DOHH2 (cell line): ENCODE data around the gene SYVN1.
A peak's percentile ranks its signal among the peaks of the same experiment; 100 is the strongest.

ENCODE experiments used
- H3F3A ChIP-seq: fragments of 200-600 bp; sonication (generic), shearing (Covaris generic); 2 replicates; pipeline ENCODE4 v1.6.0; 2016; ENCODE audit warnings: antibody characterized with exemption, mild to moderate bottlenecking; ENCODE audit not compliant: control insufficient read depth, insufficient read depth
- H3K27ac ChIP-seq: fragments of 200-600 bp; sonication (generic); 2 replicates; pipeline ENCODE4 v1.5.1; 2014; ENCODE audit warnings: low read depth, mild to moderate bottlenecking, low read length, moderate library complexity
- H3K27me3 ChIP-seq: fragments of 200-600 bp; sonication (generic); 2 replicates; pipeline ENCODE4 v1.6.1; 2014; ENCODE audit warnings: mild to moderate bottlenecking, low read length, mixed read lengths; ENCODE audit not compliant: control insufficient read depth
- H3K36me3 ChIP-seq: fragments of 200-600 bp; sonication (generic); 2 replicates; pipeline ENCODE4 v1.6.1; 2014; ENCODE audit warnings: mild to moderate bottlenecking, low read length, moderate library complexity, mixed read lengths; ENCODE audit not compliant: control insufficient read depth
- H3K4me1 ChIP-seq: fragments of 200-600 bp; sonication (generic); 2 replicates; pipeline ENCODE4 v1.6.1; 2014; ENCODE audit warnings: mild to moderate bottlenecking, low read length, mixed read lengths; ENCODE audit not compliant: control insufficient read depth
- H3K4me2 ChIP-seq: fragments of 200-600 bp; sonication (generic); 2 replicates; pipeline ENCODE4 v1.6.0; 2014; ENCODE audit warnings: mild to moderate bottlenecking, low read length, moderate library complexity
- H3K4me3 ChIP-seq: fragments of 200-600 bp; sonication (generic); 2 replicates; pipeline ENCODE4 v1.5.1; 2014; ENCODE audit warnings: mild to moderate bottlenecking, low read length, mixed read lengths
- H3K79me2 ChIP-seq: fragments of 200-600 bp; sonication (generic); 2 replicates; pipeline ENCODE4 v1.6.1; 2014; ENCODE audit warnings: mild to moderate bottlenecking, low read length, mixed read lengths; ENCODE audit not compliant: control insufficient read depth
- H3K9me2 ChIP-seq: fragments of 200-600 bp; sonication (generic); replicated peaks from 2 replicates; pipeline ENCODE4 v1.6.1; 2014; ENCODE audit warnings: mild to moderate bottlenecking, low read length, mixed read lengths; ENCODE audit not compliant: control insufficient read depth
- H3K9me3 ChIP-seq: fragments of 200-600 bp; sonication (generic); 2 replicates; pipeline ENCODE4 v1.6.1; 2014; ENCODE audit warnings: antibody characterized with exemption, low read length, mixed read lengths; ENCODE audit not compliant: control insufficient read depth, insufficient read depth
- H4K20me1 ChIP-seq: fragments of 200-600 bp; sonication (generic); 2 replicates; pipeline ENCODE4 v1.6.0; 2014; ENCODE audit warnings: low read depth, mild to moderate bottlenecking, antibody characterized with exemption, low read length, moderate library complexity; ENCODE audit not compliant: control insufficient read depth, insufficient read depth
- CTCF ChIP-seq: fragments of 200-600 bp; sonication (generic); IDR thresholded peaks from one replicate; pipeline ENCODE4 v1.5.1; 2014; ENCODE audit warnings: antibody characterized with exemption, mild to moderate bottlenecking, low read depth, low read length; ENCODE audit not compliant: poor library complexity, severe bottlenecking
- EZH2phosphoT487 ChIP-seq: fragments of 200-600 bp; sonication (generic); IDR thresholded peaks from 2 replicates; pipeline ENCODE4 v1.6.1; 2017; ENCODE audit warnings: borderline replicate concordance, mild to moderate bottlenecking, antibody characterized with exemption, low read length, moderate library complexity, mixed read lengths

Gene SYVN1

GRCh38 chr11:65147352-65148075, 13.2 kb upstream of the SYVN1 start:
- Histone ChIP-seq H3K27ac (peak overlapping the region; percentile 58; the same call in 1 of the 2 replicates), H3K36me3 (no peaks in the 10 kb centered on the region), H3K4me3 (peak overlapping the region; percentile 63; the same call in 1 of the 2 replicates), H4K20me1 (no peaks in the 10 kb centered on the region), H3K27me3 (no peaks in the 10 kb centered on the region), H3K4me2 (no peak overlapping the region), H3K9me2 (no peaks in the 10 kb centered on the region), H3F3A (peaks cover 22% of the 10 kb centered on the region), H3K4me1 (peaks cover 70% of the 10 kb centered on the region), H3K79me2 (no peaks in the 10 kb centered on the region), H3K9me3 (peaks cover 9% of the 10 kb centered on the region; the same call in 1 of the 2 replicates)
- TF ChIP-seq CTCF, result no peak
- TF ChIP-seq EZH2phosphoT487, result no peak

- peak overlapping the region; percentile 46 for H3K4me2 ChIP-seq
- TF ChIP-seq EZH2phosphoT487 (no peak), CTCF (no peak)
- peak overlapping the region; percentile 27 for H3K4me3 ChIP-seq
- H3K9me2 ChIP-seq, result no peaks in the 10 kb centered on the region
- H3K27me3 ChIP-seq, result no peaks in the 10 kb centered on the region
- no peaks in the 10 kb centered on the region for H3K79me2 ChIP-seq
- peaks cover 7% of the 10 kb centered on the region; the same call in 1 of the 2 replicates for H3K9me3 ChIP-seq
- H3F3A ChIP-seq, result peaks cover 16% of the 10 kb centered on the region; the same call in 1 of the 2 replicates
- peak overlapping the region; percentile 29 for H3K27ac ChIP-seq
- H3K36me3 ChIP-seq, result peaks cover 3% of the 10 kb centered on the region; the same call in 1 of the 2 replicates
- H4K20me1 ChIP-seq, result no peaks in the 10 kb centered on the region
- H3K4me1 ChIP-seq, result peaks cover 60% of the 10 kb centered on the region
Observed at GRCh38 chr11:65141896-65142494, 7.7 kb upstream of the SYVN1 start.

- Histone ChIP-seq H3K4me1 (peaks cover 39% of the 10 kb centered on the region), H4K20me1 (peaks cover 4% of the 10 kb centered on the region; the same call in 1 of the 2 replicates), H3K4me3 (peak overlapping the region; percentile 99), H3K36me3 (peaks cover 25% of the 10 kb centered on the region), H3K9me2 (no peaks in the 10 kb centered on the region), H3K4me2 (peak overlapping the region; percentile 99), H3K27ac (no peak overlapping the region), H3K79me2 (peaks cover 37% of the 10 kb centered on the region), H3F3A (peaks cover 21% of the 10 kb centered on the region), H3K9me3 (no peaks in the 10 kb centered on the region), H3K27me3 (no peaks in the 10 kb centered on the region)
- no peak for TF ChIP-seq CTCF
- TF ChIP-seq EZH2phosphoT487, result no peak
Observed at GRCh38 chr11:65136515-65137096, 2.3 kb upstream of the SYVN1 start.
